HG03442 (cell line): ENCODE measurements around the gene CES2.
"Not testable (repeated sequence)": the region's sequence is repeated elsewhere in the genome, so short reads cannot be mapped to it uniquely, and the experiment has no call there.

Experiments
- ATAC-seq: cut with Tn5 transposase; IDR thresholded peaks from one replicate; pipeline ENCODE4 v1.9.1; 2021; ENCODE audit warnings: mild to moderate bottlenecking, moderate library complexity; ENCODE audit not compliant: unreplicated experiment

The CES2 gene

GRCh38 chr16:66934138-66934838 lies 1.0 kb upstream of the CES2 start, which contains the start of gene CIAO2B:
Gene CIAO2B, minus strand, starts transcription at chr16:66934402. Its CDS starts 38 bp downstream, at chr16:66934364.
- peak; percentile 69 for ATAC-seq

DNA sequence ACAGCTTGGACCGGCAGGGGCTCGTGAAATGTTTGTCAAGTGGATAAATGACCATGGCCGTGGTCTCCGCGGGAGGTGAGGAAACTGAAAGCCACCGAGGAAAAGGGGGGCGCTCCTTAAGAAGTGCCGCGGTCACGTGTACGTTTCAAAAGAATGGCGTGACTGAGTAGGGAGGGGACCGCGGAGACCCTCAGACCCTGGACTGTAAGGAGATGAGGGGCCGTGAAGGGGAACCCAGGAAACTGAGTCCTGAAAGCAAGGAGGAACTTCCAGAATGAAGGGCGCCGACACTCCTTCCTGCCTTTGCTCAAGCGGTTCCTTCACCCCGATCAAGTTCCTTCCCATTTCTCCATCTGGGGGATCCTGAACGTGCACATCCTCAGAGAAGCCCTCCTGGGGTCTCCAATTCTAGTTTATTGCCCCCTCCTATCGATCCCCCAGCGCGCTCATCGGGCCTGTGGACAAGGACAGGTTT lies 440 bp upstream of the CES2 start:
- ATAC-seq: peak; percentile 18

DNA sequence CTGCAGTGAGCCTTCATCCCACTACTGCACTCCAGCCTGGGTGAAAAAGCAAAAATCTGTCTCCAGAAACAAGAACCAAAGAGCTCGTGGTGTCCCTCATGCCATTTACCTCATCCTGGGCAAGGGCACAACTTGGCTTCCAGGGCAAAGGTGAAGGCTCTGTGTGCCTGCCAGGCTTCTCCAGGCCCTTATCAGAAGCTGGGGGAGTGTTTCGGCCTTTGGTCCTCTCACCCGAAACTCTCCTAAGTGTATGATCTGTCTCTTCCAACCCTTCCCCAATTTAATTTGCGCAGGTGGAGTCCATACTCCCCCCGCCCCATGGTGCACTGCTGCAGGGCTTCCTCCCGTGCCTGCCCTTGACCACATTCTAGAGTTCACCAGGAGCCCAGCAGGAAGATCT lies 1.1 kb downstream of the CES2 start:
- ATAC-seq: no peak

GRCh38 chr16:66936889-66937554 lies 1.7 kb downstream of the CES2 start:
- ATAC-seq: no peak

GRCh38 chr16:66937725-66938337 lies 2.5 kb downstream of the CES2 start:
- ATAC-seq: no peak

GRCh38 chr16:66939366-66939765 lies 4.0 kb downstream of the CES2 start:
- no peak for ATAC-seq

DNA sequence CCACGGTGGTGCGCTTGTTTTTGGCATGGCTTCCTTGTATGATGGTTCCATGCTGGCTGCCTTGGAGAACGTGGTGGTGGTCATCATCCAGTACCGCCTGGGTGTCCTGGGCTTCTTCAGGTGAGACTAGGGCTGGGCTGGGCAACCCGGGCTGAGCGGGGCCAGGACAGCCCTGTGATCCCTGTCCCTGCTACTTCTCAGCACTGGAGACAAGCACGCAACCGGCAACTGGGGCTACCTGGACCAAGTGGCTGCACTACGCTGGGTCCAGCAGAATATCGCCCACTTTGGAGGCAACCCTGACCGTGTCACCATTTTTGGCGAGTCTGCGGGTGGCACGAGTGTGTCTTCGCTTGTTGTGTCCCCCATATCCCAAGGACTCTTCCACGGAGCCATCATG lies 4.9 kb downstream of the CES2 start:
- ATAC-seq: no peak

GRCh38 chr16:66942981-66943380 lies 7.7 kb downstream of the CES2 start:
- no peak for ATAC-seq

GRCh38 chr16:66943426-66944053 lies 8.2 kb downstream of the CES2 start:
- no peak for ATAC-seq

GRCh38 chr16:66944054-66944441 lies 8.7 kb downstream of the CES2 start:
- ATAC-seq: no peak

GRCh38 chr16:66944971-66945370 lies 9.7 kb downstream of the CES2 start:
- ATAC-seq: not testable (repeated sequence)

GRCh38 chr16:66945939-66946338 lies 10.6 kb downstream of the CES2 start:
- no peak for ATAC-seq

DNA sequence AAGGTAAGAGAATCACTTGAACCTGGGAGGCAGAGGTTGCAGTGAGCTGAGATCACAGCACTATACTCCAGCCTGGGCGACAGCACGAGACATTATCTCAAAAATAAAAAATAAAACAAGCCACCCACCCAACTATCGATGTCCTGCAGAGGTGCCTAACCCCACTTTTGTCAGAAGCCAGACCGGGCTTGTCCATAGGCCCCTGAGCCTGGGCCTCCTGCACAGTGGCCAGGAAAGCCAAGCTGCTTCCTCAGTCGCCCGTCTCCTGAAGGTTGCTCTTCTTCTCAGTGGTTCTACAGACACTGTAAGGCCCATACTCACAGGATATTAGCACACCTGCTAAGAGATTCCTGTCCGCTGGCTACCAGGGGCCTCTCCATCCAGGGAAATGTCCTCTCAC lies 11.2 kb downstream of the CES2 start:
- ATAC-seq: no peak

GRCh38 chr16:66946974-66947301 lies 11.6 kb downstream of the CES2 start:
- no peak for ATAC-seq

- ATAC-seq: no peak
Measured at GRCh38 chr16:66947302-66948065, 12.2 kb downstream of the CES2 start.

- no peak for ATAC-seq
Measured at GRCh38 chr16:66948134-66948836, 13.0 kb downstream of the CES2 start.

DNA sequence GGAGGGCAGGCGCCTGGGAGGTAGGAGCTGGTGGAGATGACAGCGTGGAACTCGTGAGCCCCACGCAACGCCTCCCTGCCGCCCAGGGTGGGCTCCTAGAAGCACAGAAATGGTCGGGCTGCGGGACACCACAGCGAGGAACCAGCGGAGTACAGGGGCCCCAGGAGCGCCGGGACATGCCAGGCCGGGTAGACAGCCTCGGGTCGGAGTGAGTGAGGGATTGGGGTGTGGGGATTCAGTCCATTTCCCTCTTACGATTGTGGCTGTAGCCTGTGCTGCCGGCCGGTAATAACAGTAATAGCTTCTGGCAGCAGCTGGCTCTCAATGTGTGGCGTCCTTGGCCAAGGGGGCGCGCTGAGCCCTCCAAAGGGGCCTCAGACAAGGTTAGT lies 13.5 kb downstream of the CES2 start:
- ATAC-seq: no peak

DNA sequence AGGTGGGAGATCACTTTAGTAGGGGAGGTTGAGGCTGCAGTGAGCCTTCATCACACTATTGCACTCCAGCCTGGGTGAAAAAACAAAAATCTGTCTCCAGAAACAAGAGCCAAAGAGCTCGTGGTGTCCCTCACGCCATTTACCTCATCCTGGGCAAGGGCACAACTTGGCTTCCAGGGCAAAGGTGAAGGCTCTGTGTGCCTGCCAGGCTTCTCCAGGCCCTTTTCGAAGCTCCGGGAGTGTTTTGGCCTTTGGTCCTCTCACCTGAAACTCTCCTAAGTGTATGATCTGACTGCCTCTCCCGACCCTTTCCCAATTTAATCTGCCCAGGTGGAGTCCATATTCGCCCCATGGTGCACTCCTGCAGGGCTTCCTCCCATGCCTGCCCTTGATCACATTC lies 14.2 kb downstream of the CES2 start:
- no peak for ATAC-seq

GRCh38 chr16:66950437-66950836 lies 15.1 kb downstream of the CES2 start:
- no peak for ATAC-seq
